Smooth muscle cell (in vitro differentiated cells): Measurements from ENCODE around the gene EPAS1. TPM values are rescaled to one million over a fixed set of nuclear protein-coding genes. Genes with fewer than 3 reads are reported as not detected.

Source experiments
- DNase-seq: peaks from one replicate; lab custom pipeline; 2025; ENCODE audit not compliant: unreplicated experiment; lab: John Stamatoyannopoulos, UW
- H2AFZ ChIP-seq: fragments of 200-600 bp; sonication (generic); 2 replicates; pipeline ENCODE4 v1.6.0; 2016; ENCODE audit warnings: antibody characterized with exemption, low read depth, mild to moderate bottlenecking
- H3F3A ChIP-seq: fragments of 200-600 bp; sonication (generic); 2 replicates; pipeline ENCODE4 v1.6.0; 2017; ENCODE audit warnings: antibody characterized with exemption, low read depth
- H3K27ac ChIP-seq: fragments of 200-600 bp; sonication (generic); 2 replicates; pipeline ENCODE4 v1.5.1; 2016; ENCODE audit warnings: low read depth, mild to moderate bottlenecking
- H3K27me3 ChIP-seq: fragments of 200-600 bp; sonication (generic); 2 replicates; pipeline ENCODE4 v1.6.1; 2016; ENCODE audit warnings: low read depth, mild to moderate bottlenecking
- H3K36me3 ChIP-seq: fragments of 200-600 bp; sonication (generic); 2 replicates; pipeline ENCODE4 v1.5.1; 2016; ENCODE audit warnings: low read depth
- H3K4me1 ChIP-seq: fragments of 200-600 bp; sonication (generic); 2 replicates; pipeline ENCODE4 v1.5.1; 2016; ENCODE audit warnings: low read depth
- H3K4me2 ChIP-seq: fragments of 200-600 bp; sonication (generic); 2 replicates; pipeline ENCODE4 v1.6.0; 2016; ENCODE audit warnings: mild to moderate bottlenecking
- H3K4me3 ChIP-seq: fragments of 200-600 bp; sonication (generic); 2 replicates; pipeline ENCODE4 v1.5.1; 2016; ENCODE audit warnings: mild to moderate bottlenecking
- H3K79me2 ChIP-seq: fragments of 200-600 bp; sonication (generic); 2 replicates; pipeline ENCODE4 v1.6.0; 2016; ENCODE audit warnings: low read depth, mild to moderate bottlenecking
- H3K9ac ChIP-seq: fragments of 200-600 bp; sonication (generic); 2 replicates; pipeline ENCODE4 v1.6.0; 2016; ENCODE audit warnings: low read depth
- H3K9me3 ChIP-seq: fragments of 200-600 bp; sonication (generic); replicated peaks from 2 replicates; pipeline ENCODE4 v1.5.1; 2016; ENCODE audit warnings: low read depth
- H4K20me1 ChIP-seq: fragments of 200-600 bp; sonication (generic); 2 replicates; pipeline ENCODE4 v1.6.0; 2016; ENCODE audit warnings: low read depth
- WGBS: methylation state at CpG from one replicate; pipeline ENCODE4 v1.1.7; 2016; ENCODE audit warnings: low lambda C conversion rate; 5-methylcytosine and 5-hydroxymethylcytosine counted together
- polyA plus RNA-seq: library from polyadenylated mRNA; unstranded; fragments of >200 nt; fragmentation: Nextera tagmentation; extraction: Ambion mirVana; gene quantifications from 2 replicates; pipeline ENCODE4 v1.2.1, GENCODE V29; 2016
- total RNA-seq: library from RNA; depleted of rRNA; stranded (reverse); fragments of >200 nt; gene quantifications from 2 replicates; pipeline ENCODE4 v1.2.3, GENCODE V29; 2014
- TF ChIP-seq, protein P1 (sequence below): fragments of 200-600 bp; sonication (generic); IDR thresholded peaks from 2 replicates; pipeline ENCODE4 v1.5.1; 2017; ENCODE audit warnings: borderline replicate concordance, mild to moderate bottlenecking, antibody characterized with exemption; ENCODE audit not compliant: insufficient read depth, poor library complexity, severe bottlenecking

EPAS1 gene
- total and polyA plus RNA-seq, 2 experiments from 2014 or later, result 31.7 to 91.6 TPM

DNA sequence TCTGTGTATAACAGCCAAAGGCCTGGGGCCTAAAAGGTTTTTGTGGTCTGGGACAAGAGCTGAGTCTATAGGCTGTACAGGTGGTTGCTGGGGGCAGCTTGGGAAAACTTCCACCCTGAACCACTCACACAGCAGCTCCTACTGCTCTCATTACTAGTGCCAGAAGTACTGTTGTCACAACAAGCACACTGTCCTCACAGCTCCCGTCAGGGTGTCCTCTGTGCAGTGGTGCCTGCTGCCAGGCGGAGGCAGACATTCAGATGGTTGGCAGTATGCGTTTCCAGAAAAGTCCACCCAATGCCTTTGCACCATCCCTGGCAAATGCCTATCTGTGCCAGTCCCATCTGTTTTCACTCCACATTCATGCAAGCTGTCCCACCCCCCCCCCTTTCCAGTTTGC, 58.5 kb downstream of the EPAS1 start:
- H3K9me3 ChIP-seq, result no peaks in the 10 kb centered on the region
- WGBS, result 89% methylated on average over 3 of the region's 3 CpGs
- H3K4me2 ChIP-seq, result no peak overlapping the region
- H3K79me2 ChIP-seq, result peaks cover 16% of the 10 kb centered on the region
- H3K27ac ChIP-seq, result no peak overlapping the region
- TF ChIP-seq, protein P1, sequence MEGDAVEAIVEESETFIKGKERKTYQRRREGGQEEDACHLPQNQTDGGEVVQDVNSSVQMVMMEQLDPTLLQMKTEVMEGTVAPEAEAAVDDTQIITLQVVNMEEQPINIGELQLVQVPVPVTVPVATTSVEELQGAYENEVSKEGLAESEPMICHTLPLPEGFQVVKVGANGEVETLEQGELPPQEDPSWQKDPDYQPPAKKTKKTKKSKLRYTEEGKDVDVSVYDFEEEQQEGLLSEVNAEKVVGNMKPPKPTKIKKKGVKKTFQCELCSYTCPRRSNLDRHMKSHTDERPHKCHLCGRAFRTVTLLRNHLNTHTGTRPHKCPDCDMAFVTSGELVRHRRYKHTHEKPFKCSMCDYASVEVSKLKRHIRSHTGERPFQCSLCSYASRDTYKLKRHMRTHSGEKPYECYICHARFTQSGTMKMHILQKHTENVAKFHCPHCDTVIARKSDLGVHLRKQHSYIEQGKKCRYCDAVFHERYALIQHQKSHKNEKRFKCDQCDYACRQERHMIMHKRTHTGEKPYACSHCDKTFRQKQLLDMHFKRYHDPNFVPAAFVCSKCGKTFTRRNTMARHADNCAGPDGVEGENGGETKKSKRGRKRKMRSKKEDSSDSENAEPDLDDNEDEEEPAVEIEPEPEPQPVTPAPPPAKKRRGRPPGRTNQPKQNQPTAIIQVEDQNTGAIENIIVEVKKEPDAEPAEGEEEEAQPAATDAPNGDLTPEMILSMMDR, result no peak
- no peak overlapping the region for H3K4me3 ChIP-seq
- H4K20me1 ChIP-seq, result peaks cover 13% of the 10 kb centered on the region
- no peak for DNase-seq
- H3K36me3 ChIP-seq, result peaks cover 4% of the 10 kb centered on the region
- H3K9ac ChIP-seq, result no peak overlapping the region
- H3F3A ChIP-seq, result no peaks in the 10 kb centered on the region
- H2AFZ ChIP-seq, result no peak overlapping the region
- H3K4me1 ChIP-seq, result no peaks in the 10 kb centered on the region
- H3K27me3 ChIP-seq, result no peaks in the 10 kb centered on the region

- no peak for DNase-seq
- H3K79me2 ChIP-seq, result peaks cover 16% of the 10 kb centered on the region
- no peaks in the 10 kb centered on the region for H3K27me3 ChIP-seq
- H3K9me3 ChIP-seq, result no peaks in the 10 kb centered on the region
- peaks cover 4% of the 10 kb centered on the region for H3K36me3 ChIP-seq
- H3K9ac ChIP-seq, result no peak overlapping the region
- H3F3A ChIP-seq, result peaks cover under 1% of the 10 kb centered on the region
- H3K4me1 ChIP-seq, result no peaks in the 10 kb centered on the region
- peaks cover 13% of the 10 kb centered on the region for H4K20me1 ChIP-seq
- H3K4me3 ChIP-seq, result no peak overlapping the region
- 100% methylated on average over 1 of the region's 1 CpG for WGBS
- H2AFZ ChIP-seq, result no peak overlapping the region
- TF ChIP-seq, protein P1, result no peak
- no peak overlapping the region for H3K4me2 ChIP-seq
- H3K27ac ChIP-seq, result no peak overlapping the region
Observed at GRCh38 chr2:46356991-46357390, 59.8 kb downstream of the EPAS1 start.

DNA sequence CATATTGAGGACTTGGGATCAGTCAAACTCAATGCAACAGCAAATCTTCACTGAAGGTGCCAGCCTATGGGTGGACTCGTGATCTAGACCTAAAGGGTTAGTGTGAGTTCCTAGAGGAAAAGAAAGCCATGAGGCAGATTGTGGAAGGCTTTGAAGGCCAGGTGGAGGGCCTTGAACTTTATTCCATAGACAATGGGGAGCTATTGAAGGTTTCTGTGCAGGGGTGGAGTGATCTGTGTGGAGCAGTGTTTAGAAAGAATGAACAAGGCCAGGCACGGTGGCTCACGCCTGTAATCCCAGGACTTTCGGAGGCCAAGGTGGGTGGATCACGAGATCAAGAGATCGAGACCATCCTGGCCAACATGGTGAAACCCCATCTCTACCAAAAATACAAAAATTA, 61.5 kb downstream of the EPAS1 start:
- 87% methylated on average over 6 of the region's 6 CpGs for WGBS
- H2AFZ ChIP-seq, result no peak overlapping the region
- H3F3A ChIP-seq, result peaks cover 13% of the 10 kb centered on the region
- H3K4me1 ChIP-seq, result no peaks in the 10 kb centered on the region
- no peaks in the 10 kb centered on the region for H3K9me3 ChIP-seq
- H3K36me3 ChIP-seq, result peaks cover 4% of the 10 kb centered on the region
- no peaks in the 10 kb centered on the region for H3K27me3 ChIP-seq
- H3K27ac ChIP-seq, result no peak overlapping the region
- H3K9ac ChIP-seq, result no peak overlapping the region
- H3K4me2 ChIP-seq, result no peak overlapping the region
- H3K79me2 ChIP-seq, result peaks cover 10% of the 10 kb centered on the region
- no peak for DNase-seq
- H4K20me1 ChIP-seq, result peaks cover 9% of the 10 kb centered on the region
- H3K4me3 ChIP-seq, result no peak overlapping the region
- TF ChIP-seq, protein P1, result no peak

DNA sequence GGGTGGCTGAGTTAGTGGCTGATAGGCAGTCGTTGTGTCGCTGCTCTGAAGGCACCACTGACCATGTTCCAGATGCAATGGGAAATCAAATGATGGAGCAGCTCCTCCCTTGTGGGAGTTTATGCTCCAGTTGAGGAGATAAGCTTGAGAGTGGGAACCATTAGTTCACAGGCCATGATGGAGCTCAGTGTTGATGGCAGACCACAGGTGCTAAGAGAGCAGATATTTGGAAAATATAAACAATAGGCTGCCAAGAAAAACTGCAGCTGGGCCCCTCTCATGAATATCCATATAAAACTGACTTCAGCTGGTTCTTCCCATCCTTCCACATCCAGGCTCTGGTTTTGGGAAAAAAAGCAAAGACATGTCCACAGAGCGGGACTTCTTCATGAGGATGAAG, 63.1 kb downstream of the EPAS1 start:
- H3K4me1 ChIP-seq, result no peaks in the 10 kb centered on the region
- H3K4me3 ChIP-seq, result no peak overlapping the region
- no peak overlapping the region for H3K4me2 ChIP-seq
- DNase-seq, result no peak
- H4K20me1 ChIP-seq, result peaks cover 6% of the 10 kb centered on the region
- H3F3A ChIP-seq, result peaks cover 24% of the 10 kb centered on the region
- 98% methylated on average over 3 of the region's 3 CpGs for WGBS
- TF ChIP-seq, protein P1, result no peak
- H3K9me3 ChIP-seq, result no peaks in the 10 kb centered on the region
- H2AFZ ChIP-seq, result no peak overlapping the region
- no peaks in the 10 kb centered on the region for H3K27me3 ChIP-seq
- H3K36me3 ChIP-seq, result peaks cover 4% of the 10 kb centered on the region
- H3K79me2 ChIP-seq, result peaks cover 7% of the 10 kb centered on the region
- H3K9ac ChIP-seq, result no peak overlapping the region
- no peak overlapping the region for H3K27ac ChIP-seq
